GM23338 (cell line): ENCODE measurements around the gene NADK2. TPM values are rescaled to one million over a fixed set of nuclear protein-coding genes. Genes with fewer than 3 reads are reported as not detected.

Experiments
- ATAC-seq: fragments of 200-7000 bp; cut with Tn5 transposase; 3 replicates; pipeline ENCODE4 v1.9.1; 2020
- DNase-seq: peaks from one replicate; pipeline ENCODE4 v3.0.0-alpha.2; 2015; ENCODE audit warnings: low spot score
- H2AFZ ChIP-seq: fragments of 200-600 bp; sonication (generic); 2 replicates; pipeline ENCODE4 v1.8.0; 2016; ENCODE audit warnings: antibody characterized with exemption, mild to moderate bottlenecking, moderate library complexity
- H3F3A ChIP-seq: fragments of 200-600 bp; sonication (generic); replicated peaks from 2 replicates; pipeline ENCODE4 v1.8.0; 2017; ENCODE audit warnings: antibody characterized with exemption, mixed run types, low read depth
- H3K27ac ChIP-seq: fragments of 200-600 bp; sonication (generic); 2 replicates; pipeline ENCODE4 v1.6.1; 2016; ENCODE audit warnings: low read depth
- H3K27me3 ChIP-seq: fragments of 200-600 bp; sonication (generic); 2 replicates; pipeline ENCODE4 v1.8.0; 2016; ENCODE audit warnings: mild to moderate bottlenecking, mixed run types, moderate library complexity; ENCODE audit not compliant: insufficient read depth
- H3K36me3 ChIP-seq: fragments of 200-600 bp; sonication (generic); 2 replicates; pipeline ENCODE4 v1.8.0; 2016; ENCODE audit warnings: mild to moderate bottlenecking; ENCODE audit not compliant: insufficient read depth
- H3K4me1 ChIP-seq: fragments of 200-600 bp; sonication (generic); 2 replicates; pipeline ENCODE4 v1.8.0; 2016; ENCODE audit warnings: mild to moderate bottlenecking, moderate library complexity; ENCODE audit not compliant: insufficient read depth
- H3K4me2 ChIP-seq: fragments of 200-600 bp; sonication (generic); 2 replicates; pipeline ENCODE4 v1.7.1; 2017; ENCODE audit warnings: mixed run types
- H3K4me3 ChIP-seq: fragments of 200-600 bp; sonication (generic); 2 replicates; pipeline ENCODE4 v1.6.1; 2016; ENCODE audit warnings: mixed run types
- H3K79me2 ChIP-seq: fragments of 200-600 bp; sonication (generic); replicated peaks from 2 replicates; pipeline ENCODE4 v1.8.0; 2017; ENCODE audit warnings: mild to moderate bottlenecking; ENCODE audit not compliant: insufficient read depth
- H3K9me2 ChIP-seq: fragments of 200-600 bp; sonication (generic); 2 replicates; pipeline ENCODE4 v1.8.0; 2017; ENCODE audit not compliant: insufficient read depth
- H4K20me1 ChIP-seq: fragments of 200-600 bp; sonication (generic); replicated peaks from 2 replicates; pipeline ENCODE4 v1.8.0; 2017; ENCODE audit warnings: mild to moderate bottlenecking; ENCODE audit not compliant: insufficient read depth
- H3K27ac Mint-ChIP-seq: 2 replicates; pipeline ENCODE4 v1.8.0; 2020; ENCODE audit warnings: inconsistent platforms, mild to moderate bottlenecking, moderate library complexity, mixed read lengths
- H3K27me3 Mint-ChIP-seq: 3 replicates; pipeline ENCODE4 v1.8.0; 2022; ENCODE audit warnings: low read depth, mild to moderate bottlenecking, moderate library complexity, mixed read lengths, inconsistent platforms; ENCODE audit not compliant: insufficient read depth, poor library complexity
- H3K36me3 Mint-ChIP-seq: 3 replicates; pipeline ENCODE4 v1.8.0; 2021; ENCODE audit warnings: low read depth, mild to moderate bottlenecking, inconsistent platforms, moderate library complexity, mixed read lengths
- H3K4me1 Mint-ChIP-seq: 3 replicates; pipeline ENCODE4 v1.8.0; 2020; ENCODE audit warnings: mild to moderate bottlenecking, inconsistent platforms, mixed read lengths
- H3K4me3 Mint-ChIP-seq: 3 replicates; pipeline ENCODE4 v1.8.0; 2021; ENCODE audit warnings: moderate library complexity, mild to moderate bottlenecking, inconsistent platforms, mixed read lengths
- H3K9me3 Mint-ChIP-seq: 3 replicates; pipeline ENCODE4 v1.8.0; 2020; ENCODE audit warnings: moderate library complexity, mild to moderate bottlenecking, inconsistent platforms, mixed read lengths
- CREB1 ChIP-seq: fragments of 250-450 bp; sonication (Bioruptor Pico); IDR thresholded peaks from 2 replicates; pipeline ENCODE4 v1.5.0; 2020; ENCODE audit warnings: low read depth, mild to moderate bottlenecking, moderate library complexity
- EZH2 ChIP-seq: fragments of 200-600 bp; sonication (generic); IDR thresholded peaks from one replicate; pipeline ENCODE4 v1.8.0; 2017; ENCODE audit warnings: antibody characterized with exemption, mild to moderate bottlenecking, low read depth; ENCODE audit not compliant: unreplicated experiment
- EZH2phosphoT487 ChIP-seq: fragments of 200-600 bp; sonication (generic); IDR thresholded peaks from one replicate; pipeline ENCODE4 v1.8.1; 2018; ENCODE audit warnings: antibody characterized with exemption; ENCODE audit not compliant: unreplicated experiment
- JUNB ChIP-seq: IDR thresholded peaks from one replicate; pipeline ENCODE4 v1.6.1; 2016; ENCODE audit warnings: antibody characterized with exemption; ENCODE audit not compliant: unreplicated experiment
- NANOG ChIP-seq: IDR thresholded peaks from 2 replicates; pipeline ENCODE4 v1.6.1; 2016; ENCODE audit warnings: antibody characterized with exemption, borderline replicate concordance
- POLR2AphosphoS5 ChIP-seq: IDR thresholded peaks from 2 replicates; pipeline ENCODE4 v1.6.1; 2016; ENCODE audit warnings: antibody characterized with exemption, low read depth
- STAT1 ChIP-seq: IDR thresholded peaks from one replicate; pipeline ENCODE4 v1.6.1; 2016; ENCODE audit warnings: antibody characterized with exemption; ENCODE audit not compliant: unreplicated experiment
- ZNF114 ChIP-seq: fragments of 250-450 bp; sonication (Bioruptor Pico); IDR thresholded peaks from 2 replicates; pipeline ENCODE4 v1.5.0; 2020; ENCODE audit warnings: mild to moderate bottlenecking, moderate library complexity
- ZNF331 ChIP-seq: fragments of 250-450 bp; sonication (Bioruptor Pico); IDR thresholded peaks from 2 replicates; pipeline ENCODE4 v1.5.0; 2020; ENCODE audit warnings: low read depth, mild to moderate bottlenecking, moderate library complexity
- polyA plus RNA-seq: library from polyadenylated mRNA; unstranded; fragments of >200 nt; fragmentation: Nextera tagmentation; extraction: Ambion mirVana; gene quantifications from 2 replicates; pipeline ENCODE4 v1.2.1, GENCODE V29; 2016
- total RNA-seq: library from RNA; depleted of rRNA; stranded (reverse); fragments of >200 nt; shearing (Covaris generic); gene quantifications from 2 replicates; pipeline ENCODE4 v1.2.3, GENCODE V29; 2014
- TF ChIP-seq, protein P1 (sequence below): IDR thresholded peaks from one replicate; pipeline ENCODE4 v1.6.1; 2018; ENCODE audit warnings: antibody characterized with exemption; ENCODE audit not compliant: unreplicated experiment
- TF ChIP-seq, protein P2 (sequence below): fragments of 250-450 bp; sonication (Bioruptor Pico); IDR thresholded peaks from 2 replicates; pipeline ENCODE4 v1.5.0; 2020; ENCODE audit warnings: mild to moderate bottlenecking, moderate library complexity
- TF ChIP-seq, protein P3 (sequence below), 2 experiments: fragments of 200-600 bp in 1 of 2; sonication (generic) in 1 of 2; conservative IDR thresholded peaks; 2 replicates each; pipeline versions ENCODE4 v1.5.1 to v1.6.1; 2016 to 2017; ENCODE audit warnings: antibody characterized with exemption in 2 of 2, low read depth in 2 of 2, mild to moderate bottlenecking in 2 of 2, moderate library complexity in 1 of 2
- TF ChIP-seq, protein P4 (sequence below): IDR thresholded peaks from 2 replicates; pipeline ENCODE4 v1.6.1; 2016; ENCODE audit warnings: antibody characterized with exemption

The NADK2 gene
- total and polyA plus RNA-seq, 2 experiments from 2014 or later: 4.5 to 16.0 TPM

DNA sequence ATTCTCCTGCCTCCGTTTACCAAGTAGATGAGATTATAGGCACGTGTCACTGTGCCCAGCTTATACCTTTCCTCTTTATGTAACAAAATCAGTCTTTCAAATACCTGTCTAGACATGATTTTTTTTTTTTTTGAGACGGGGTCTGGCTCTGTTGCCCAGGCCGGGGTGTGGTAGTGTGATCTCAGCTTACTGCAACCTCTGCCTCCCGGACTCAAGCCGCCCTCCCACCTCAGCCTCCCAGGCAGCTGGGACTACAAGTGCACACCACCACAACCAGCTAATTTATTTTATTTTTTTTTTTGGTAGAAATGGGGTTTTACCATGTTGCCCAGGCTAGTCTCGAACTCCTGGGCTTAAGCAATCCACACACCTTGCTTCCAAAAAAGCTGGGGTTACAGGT, 13.2 kb downstream of the NADK2 start:
- H3K27ac ChIP-seq: no peak overlapping the region
- no peak for TF ChIP-seq STAT1
- TF ChIP-seq, protein P1, sequence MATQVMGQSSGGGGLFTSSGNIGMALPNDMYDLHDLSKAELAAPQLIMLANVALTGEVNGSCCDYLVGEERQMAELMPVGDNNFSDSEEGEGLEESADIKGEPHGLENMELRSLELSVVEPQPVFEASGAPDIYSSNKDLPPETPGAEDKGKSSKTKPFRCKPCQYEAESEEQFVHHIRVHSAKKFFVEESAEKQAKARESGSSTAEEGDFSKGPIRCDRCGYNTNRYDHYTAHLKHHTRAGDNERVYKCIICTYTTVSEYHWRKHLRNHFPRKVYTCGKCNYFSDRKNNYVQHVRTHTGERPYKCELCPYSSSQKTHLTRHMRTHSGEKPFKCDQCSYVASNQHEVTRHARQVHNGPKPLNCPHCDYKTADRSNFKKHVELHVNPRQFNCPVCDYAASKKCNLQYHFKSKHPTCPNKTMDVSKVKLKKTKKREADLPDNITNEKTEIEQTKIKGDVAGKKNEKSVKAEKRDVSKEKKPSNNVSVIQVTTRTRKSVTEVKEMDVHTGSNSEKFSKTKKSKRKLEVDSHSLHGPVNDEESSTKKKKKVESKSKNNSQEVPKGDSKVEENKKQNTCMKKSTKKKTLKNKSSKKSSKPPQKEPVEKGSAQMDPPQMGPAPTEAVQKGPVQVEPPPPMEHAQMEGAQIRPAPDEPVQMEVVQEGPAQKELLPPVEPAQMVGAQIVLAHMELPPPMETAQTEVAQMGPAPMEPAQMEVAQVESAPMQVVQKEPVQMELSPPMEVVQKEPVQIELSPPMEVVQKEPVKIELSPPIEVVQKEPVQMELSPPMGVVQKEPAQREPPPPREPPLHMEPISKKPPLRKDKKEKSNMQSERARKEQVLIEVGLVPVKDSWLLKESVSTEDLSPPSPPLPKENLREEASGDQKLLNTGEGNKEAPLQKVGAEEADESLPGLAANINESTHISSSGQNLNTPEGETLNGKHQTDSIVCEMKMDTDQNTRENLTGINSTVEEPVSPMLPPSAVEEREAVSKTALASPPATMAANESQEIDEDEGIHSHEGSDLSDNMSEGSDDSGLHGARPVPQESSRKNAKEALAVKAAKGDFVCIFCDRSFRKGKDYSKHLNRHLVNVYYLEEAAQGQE: no peak
- no peak for TF ChIP-seq ZNF331
- TF ChIP-seq, protein P2, sequence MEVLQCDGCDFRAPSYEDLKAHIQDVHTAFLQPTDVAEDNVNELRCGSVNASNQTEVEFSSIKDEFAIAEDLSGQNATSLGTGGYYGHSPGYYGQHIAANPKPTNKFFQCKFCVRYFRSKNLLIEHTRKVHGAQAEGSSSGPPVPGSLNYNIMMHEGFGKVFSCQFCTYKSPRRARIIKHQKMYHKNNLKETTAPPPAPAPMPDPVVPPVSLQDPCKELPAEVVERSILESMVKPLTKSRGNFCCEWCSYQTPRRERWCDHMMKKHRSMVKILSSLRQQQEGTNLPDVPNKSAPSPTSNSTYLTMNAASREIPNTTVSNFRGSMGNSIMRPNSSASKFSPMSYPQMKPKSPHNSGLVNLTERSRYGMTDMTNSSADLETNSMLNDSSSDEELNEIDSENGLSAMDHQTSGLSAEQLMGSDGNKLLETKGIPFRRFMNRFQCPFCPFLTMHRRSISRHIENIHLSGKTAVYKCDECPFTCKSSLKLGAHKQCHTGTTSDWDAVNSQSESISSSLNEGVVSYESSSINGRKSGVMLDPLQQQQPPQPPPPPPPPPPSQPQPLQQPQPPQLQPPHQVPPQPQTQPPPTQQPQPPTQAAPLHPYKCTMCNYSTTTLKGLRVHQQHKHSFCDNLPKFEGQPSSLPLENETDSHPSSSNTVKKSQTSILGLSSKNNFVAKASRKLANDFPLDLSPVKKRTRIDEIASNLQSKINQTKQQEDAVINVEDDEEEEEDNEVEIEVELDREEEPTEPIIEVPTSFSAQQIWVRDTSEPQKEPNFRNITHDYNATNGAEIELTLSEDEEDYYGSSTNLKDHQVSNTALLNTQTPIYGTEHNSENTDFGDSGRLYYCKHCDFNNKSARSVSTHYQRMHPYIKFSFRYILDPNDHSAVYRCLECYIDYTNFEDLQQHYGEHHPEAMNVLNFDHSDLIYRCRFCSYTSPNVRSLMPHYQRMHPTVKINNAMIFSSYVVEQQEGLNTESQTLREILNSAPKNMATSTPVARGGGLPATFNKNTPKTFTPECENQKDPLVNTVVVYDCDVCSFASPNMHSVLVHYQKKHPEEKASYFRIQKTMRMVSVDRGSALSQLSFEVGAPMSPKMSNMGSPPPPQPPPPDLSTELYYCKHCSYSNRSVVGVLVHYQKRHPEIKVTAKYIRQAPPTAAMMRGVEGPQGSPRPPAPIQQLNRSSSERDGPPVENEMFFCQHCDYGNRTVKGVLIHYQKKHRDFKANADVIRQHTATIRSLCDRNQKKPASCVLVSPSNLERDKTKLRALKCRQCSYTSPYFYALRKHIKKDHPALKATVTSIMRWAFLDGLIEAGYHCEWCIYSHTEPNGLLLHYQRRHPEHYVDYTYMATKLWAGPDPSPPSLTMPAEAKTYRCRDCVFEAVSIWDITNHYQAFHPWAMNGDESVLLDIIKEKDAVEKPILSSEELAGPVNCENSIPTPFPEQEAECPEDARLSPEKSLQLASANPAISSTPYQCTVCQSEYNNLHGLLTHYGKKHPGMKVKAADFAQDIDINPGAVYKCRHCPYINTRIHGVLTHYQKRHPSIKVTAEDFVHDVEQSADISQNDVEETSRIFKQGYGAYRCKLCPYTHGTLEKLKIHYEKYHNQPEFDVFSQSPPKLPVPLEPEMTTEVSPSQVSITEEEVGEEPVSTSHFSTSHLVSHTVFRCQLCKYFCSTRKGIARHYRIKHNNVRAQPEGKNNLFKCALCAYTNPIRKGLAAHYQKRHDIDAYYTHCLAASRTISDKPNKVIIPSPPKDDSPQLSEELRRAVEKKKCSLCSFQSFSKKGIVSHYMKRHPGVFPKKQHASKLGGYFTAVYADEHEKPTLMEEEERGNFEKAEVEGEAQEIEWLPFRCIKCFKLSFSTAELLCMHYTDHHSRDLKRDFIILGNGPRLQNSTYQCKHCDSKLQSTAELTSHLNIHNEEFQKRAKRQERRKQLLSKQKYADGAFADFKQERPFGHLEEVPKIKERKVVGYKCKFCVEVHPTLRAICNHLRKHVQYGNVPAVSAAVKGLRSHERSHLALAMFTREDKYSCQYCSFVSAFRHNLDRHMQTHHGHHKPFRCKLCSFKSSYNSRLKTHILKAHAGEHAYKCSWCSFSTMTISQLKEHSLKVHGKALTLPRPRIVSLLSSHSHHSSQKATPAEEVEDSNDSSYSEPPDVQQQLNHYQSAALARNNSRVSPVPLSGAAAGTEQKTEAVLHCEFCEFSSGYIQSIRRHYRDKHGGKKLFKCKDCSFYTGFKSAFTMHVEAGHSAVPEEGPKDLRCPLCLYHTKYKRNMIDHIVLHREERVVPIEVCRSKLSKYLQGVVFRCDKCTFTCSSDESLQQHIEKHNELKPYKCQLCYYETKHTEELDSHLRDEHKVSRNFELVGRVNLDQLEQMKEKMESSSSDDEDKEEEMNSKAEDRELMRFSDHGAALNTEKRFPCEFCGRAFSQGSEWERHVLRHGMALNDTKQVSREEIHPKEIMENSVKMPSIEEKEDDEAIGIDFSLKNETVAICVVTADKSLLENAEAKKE (CRISPR knock-in tag): no peak
- TF ChIP-seq JUNB: no peak
- TF ChIP-seq EZH2: no peak
- TF ChIP-seq, protein P3, sequence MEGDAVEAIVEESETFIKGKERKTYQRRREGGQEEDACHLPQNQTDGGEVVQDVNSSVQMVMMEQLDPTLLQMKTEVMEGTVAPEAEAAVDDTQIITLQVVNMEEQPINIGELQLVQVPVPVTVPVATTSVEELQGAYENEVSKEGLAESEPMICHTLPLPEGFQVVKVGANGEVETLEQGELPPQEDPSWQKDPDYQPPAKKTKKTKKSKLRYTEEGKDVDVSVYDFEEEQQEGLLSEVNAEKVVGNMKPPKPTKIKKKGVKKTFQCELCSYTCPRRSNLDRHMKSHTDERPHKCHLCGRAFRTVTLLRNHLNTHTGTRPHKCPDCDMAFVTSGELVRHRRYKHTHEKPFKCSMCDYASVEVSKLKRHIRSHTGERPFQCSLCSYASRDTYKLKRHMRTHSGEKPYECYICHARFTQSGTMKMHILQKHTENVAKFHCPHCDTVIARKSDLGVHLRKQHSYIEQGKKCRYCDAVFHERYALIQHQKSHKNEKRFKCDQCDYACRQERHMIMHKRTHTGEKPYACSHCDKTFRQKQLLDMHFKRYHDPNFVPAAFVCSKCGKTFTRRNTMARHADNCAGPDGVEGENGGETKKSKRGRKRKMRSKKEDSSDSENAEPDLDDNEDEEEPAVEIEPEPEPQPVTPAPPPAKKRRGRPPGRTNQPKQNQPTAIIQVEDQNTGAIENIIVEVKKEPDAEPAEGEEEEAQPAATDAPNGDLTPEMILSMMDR (conservative IDR thresholded peaks at IDR 0.05; ENCODE audit: low read depth in 2 of 2): no peak
- TF ChIP-seq CREB1 (CRISPR knock-in tag): no peak
- TF ChIP-seq POLR2AphosphoS5: no peak
- no peak for TF ChIP-seq ZNF114 (CRISPR knock-in tag)
- no peak for TF ChIP-seq EZH2phosphoT487
- TF ChIP-seq, protein P4, sequence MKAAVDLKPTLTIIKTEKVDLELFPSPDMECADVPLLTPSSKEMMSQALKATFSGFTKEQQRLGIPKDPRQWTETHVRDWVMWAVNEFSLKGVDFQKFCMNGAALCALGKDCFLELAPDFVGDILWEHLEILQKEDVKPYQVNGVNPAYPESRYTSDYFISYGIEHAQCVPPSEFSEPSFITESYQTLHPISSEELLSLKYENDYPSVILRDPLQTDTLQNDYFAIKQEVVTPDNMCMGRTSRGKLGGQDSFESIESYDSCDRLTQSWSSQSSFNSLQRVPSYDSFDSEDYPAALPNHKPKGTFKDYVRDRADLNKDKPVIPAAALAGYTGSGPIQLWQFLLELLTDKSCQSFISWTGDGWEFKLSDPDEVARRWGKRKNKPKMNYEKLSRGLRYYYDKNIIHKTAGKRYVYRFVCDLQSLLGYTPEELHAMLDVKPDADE: no peak
- no peak for TF ChIP-seq NANOG

More for the DNA sequence above, 13.2 kb downstream of the NADK2 start:
- no peak overlapping the region for H3K4me2 ChIP-seq
- no peaks in the 10 kb centered on the region for H3K9me3 Mint-ChIP-seq
- no peaks in the 10 kb centered on the region for H3K27me3 ChIP-seq
- H3K9me2 ChIP-seq: no peaks in the 10 kb centered on the region
- H3K36me3 ChIP-seq: no peaks in the 10 kb centered on the region
- no peak overlapping the region for H2AFZ ChIP-seq
- no peak overlapping the region for H3K4me3 ChIP-seq
- DNase-seq: no peak
- H3K4me1 ChIP-seq: no peaks in the 10 kb centered on the region
- H3K4me3 Mint-ChIP-seq: no peak overlapping the region
- no peak for ATAC-seq
- peaks cover 2% of the 10 kb centered on the region; the same call in 1 of the 2 replicates for H4K20me1 ChIP-seq
- H3K36me3 Mint-ChIP-seq: no peaks in the 10 kb centered on the region
- H3F3A ChIP-seq: no peaks in the 10 kb centered on the region
- no peaks in the 10 kb centered on the region for H3K79me2 ChIP-seq
- H3K27ac Mint-ChIP-seq: no peak overlapping the region
- H3K4me1 Mint-ChIP-seq: peaks cover 7% of the 10 kb centered on the region; the same call in 2 of the 3 replicates
- H3K27me3 Mint-ChIP-seq: no peaks in the 10 kb centered on the region
